NB4 (cell line): Measurements from ENCODE around the gene PTX3.

ENCODE experiments used
- DNase-seq: peaks from one replicate; pipeline ENCODE4 v3.0.0; 2010; ENCODE audit warnings: low read depth
- H3K4me3 ChIP-seq: one replicate; pipeline ENCODE4 v1.5.1; 2011; ENCODE audit warnings: mild to moderate bottlenecking, low read depth, low read length, moderate library complexity
- MYC ChIP-seq: IDR thresholded peaks from 2 replicates; pipeline ENCODE4 v1.6.1; 2011; ENCODE audit warnings: low read depth, low read length
- POLR2A ChIP-seq: IDR thresholded peaks from 2 replicates; pipeline ENCODE4 v1.6.1; 2011; ENCODE audit warnings: mild to moderate bottlenecking; ENCODE audit not compliant: insufficient read length; ENCODE audit errors: extremely low read depth
- TF ChIP-seq, protein P1 (sequence below): IDR thresholded peaks from 2 replicates; pipeline ENCODE4 v1.6.1; 2011; ENCODE audit warnings: low read depth, low read length
- TF ChIP-seq, protein P2 (sequence below): IDR thresholded peaks from one replicate; pipeline ENCODE4 v1.5.1; 2012; ENCODE audit warnings: low read depth, low read length

The PTX3 gene

DNA sequence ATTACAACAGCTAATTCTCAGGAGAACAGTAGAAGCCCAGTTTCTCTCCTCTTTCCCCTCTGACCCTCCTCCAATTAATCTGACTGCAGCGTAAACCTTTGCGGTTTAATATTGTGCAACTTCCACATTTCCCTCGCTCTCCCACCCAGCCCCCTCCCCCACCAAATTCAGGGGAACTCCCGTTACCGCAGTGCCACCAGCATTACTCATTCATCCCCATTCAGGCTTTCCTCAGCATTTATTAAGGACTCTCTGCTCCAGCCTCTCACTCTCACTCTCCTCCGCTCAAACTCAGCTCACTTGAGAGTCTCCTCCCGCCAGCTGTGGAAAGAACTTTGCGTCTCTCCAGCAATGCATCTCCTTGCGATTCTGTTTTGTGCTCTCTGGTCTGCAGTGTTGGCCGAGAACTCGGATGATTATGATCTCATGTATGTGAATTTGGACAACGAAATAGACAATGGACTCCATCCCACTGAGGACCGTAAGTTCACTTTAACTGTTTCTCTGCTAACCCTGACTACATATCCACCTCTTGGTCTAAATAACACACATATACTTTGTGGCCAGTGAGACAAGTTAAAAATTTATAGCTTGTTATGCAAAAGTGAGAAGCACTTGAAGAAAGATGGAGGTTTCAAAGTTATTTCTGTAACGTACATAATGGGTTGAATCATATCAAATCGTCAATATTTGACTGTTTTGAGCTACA, at the start of gene PTX3:
PTX3 (plus strand) TSS at position 268 of the 709 bp plus-strand sequence; CDS start at position 352, 84 bp downstream.
- H3K4me3 ChIP-seq, result peak within 1 kb of the TSS; percentile 55
- peak; percentile 95 for DNase-seq

DNA sequence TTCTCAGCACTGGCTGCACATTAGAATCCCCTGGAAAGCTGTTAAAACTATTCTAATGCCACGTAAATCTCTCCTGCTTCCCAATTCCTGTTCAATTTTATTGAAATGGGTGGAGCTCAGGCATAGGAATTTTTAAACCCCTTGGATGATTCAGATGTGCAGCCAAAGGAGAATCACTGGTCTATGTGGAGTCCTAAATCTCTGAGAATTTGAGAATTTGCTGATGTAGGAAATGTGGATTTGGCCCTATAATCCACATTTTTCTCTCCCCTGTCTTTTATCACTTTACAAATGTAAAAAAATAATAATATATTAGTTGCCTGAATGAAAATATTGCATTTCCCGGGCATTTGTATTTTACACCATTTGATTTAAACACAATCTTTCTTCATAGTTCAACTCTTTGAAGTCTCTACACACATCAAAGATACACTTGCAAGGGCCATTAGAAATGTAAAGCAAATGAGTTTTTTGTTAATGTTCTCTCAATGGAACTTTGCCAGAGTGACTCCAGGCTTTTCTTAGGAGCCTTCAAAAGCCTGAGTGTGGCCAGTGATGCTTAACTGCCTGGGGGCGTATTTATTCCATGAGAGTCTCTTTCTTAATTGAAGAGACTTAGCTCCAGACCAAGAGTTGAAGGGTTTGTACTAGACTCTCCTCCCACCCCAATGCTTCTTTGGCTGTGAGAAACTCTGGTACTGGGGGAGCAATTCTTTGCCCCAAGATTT, 48.8 kb upstream of the PTX3 start:
- TF ChIP-seq, protein P1, sequence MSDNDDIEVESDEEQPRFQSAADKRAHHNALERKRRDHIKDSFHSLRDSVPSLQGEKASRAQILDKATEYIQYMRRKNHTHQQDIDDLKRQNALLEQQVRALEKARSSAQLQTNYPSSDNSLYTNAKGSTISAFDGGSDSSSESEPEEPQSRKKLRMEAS, result no peak
- TF ChIP-seq MYC, result no peak
- TF ChIP-seq POLR2A, result no peak
- TF ChIP-seq, protein P2, sequence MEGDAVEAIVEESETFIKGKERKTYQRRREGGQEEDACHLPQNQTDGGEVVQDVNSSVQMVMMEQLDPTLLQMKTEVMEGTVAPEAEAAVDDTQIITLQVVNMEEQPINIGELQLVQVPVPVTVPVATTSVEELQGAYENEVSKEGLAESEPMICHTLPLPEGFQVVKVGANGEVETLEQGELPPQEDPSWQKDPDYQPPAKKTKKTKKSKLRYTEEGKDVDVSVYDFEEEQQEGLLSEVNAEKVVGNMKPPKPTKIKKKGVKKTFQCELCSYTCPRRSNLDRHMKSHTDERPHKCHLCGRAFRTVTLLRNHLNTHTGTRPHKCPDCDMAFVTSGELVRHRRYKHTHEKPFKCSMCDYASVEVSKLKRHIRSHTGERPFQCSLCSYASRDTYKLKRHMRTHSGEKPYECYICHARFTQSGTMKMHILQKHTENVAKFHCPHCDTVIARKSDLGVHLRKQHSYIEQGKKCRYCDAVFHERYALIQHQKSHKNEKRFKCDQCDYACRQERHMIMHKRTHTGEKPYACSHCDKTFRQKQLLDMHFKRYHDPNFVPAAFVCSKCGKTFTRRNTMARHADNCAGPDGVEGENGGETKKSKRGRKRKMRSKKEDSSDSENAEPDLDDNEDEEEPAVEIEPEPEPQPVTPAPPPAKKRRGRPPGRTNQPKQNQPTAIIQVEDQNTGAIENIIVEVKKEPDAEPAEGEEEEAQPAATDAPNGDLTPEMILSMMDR, result no peak
- no peak for DNase-seq
- H3K4me3 ChIP-seq, result no peak overlapping the region

More for the DNA sequence above, at the start of gene PTX3:
- TF ChIP-seq, protein P1, result peak; percentile 48; the same call in 1 of the 2 replicates
- TF ChIP-seq, protein P2, result no peak
- peak; percentile 73 for TF ChIP-seq MYC
- no peak for TF ChIP-seq POLR2A

DNA sequence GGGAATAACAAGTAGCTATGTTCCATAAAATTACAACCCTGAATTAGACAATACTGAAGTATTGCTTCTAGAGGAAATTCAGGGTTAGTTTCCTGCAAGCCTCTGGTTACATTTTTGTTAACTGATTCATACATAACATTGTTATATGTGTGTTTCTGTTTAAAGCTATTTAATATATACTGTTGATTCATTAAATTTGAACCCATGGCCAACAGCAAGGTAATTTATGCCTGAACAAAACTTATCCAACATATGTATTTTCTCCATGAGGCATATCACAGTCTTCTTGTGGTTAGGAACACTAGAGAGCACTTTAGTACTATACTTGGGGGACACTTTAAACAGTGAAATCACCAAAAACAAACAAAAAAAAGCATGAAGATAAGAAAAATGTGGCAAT, 47.7 kb upstream of the PTX3 start:
- TF ChIP-seq POLR2A (no peak), MYC (no peak)
- TF ChIP-seq, protein P1, result no peak
- TF ChIP-seq, protein P2, result no peak
- no peak overlapping the region for H3K4me3 ChIP-seq
- no peak for DNase-seq

DNA sequence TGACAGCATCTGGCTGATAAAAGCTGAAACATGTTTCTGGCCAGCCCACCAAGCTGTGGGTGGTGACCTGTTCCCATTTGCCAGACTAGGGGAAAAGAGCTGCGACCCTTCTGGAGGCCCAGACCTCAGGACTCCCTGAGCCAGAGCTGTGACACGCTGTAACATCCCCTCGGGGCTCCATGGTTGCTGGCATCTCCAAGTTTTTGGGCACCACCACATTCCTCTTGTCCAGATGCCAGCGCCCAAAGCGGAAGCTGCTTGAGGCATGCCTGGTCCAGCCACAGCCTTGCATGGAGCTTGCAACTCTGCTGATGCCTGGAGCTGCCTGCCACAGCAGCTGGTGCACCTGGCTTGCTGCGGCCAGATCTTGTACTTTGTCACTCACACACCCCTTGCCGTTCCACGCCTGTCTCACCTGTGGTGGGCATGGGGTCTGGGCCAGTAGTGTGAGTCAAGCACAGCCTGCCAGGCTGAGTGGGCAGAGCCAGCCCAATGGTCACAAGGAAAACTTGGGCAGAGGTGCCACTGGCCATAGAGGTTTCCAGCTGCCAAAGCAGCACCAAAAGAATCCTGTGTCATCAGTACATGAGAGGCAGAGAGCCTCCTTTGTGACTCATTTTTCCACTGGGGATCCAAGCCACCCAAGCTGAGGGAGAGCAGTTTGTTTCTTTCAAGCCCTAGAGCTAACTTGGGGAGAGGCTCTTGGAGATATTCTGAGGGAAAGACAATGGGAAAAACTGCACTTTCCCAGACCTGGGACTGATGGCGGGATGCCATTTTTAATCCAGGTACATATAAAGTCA, 45.7 kb upstream of the PTX3 start:
- no peak for DNase-seq
- TF ChIP-seq POLR2A (no peak), MYC (no peak)
- TF ChIP-seq, protein P1, result no peak
- TF ChIP-seq, protein P2, result no peak
- no peak overlapping the region for H3K4me3 ChIP-seq

DNA sequence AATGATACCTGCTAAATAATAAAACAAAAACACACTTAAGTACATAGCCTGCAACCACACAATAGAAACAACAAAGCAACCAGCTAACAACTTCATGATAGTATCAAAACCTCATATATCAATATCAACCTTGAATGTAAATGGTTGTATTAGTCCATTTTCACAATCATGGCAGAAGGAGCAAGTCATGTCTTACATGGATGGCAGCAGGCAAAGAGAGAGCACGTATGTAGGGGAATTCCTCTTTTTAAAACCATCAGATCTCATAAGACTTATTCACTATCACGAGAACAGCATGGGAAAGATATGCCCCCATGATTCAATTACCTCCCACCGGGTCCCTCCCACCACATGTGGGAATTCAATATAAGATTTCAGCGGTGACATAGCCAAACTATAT, 44.5 kb upstream of the PTX3 start:
- H3K4me3 ChIP-seq, result no peak overlapping the region
- TF ChIP-seq, protein P2, result no peak
- TF ChIP-seq, protein P1, result no peak
- TF ChIP-seq POLR2A (no peak), MYC (no peak)
- no peak for DNase-seq
